ENCODE results near the gene FAAP20.

The FAAP20 gene, protein sequence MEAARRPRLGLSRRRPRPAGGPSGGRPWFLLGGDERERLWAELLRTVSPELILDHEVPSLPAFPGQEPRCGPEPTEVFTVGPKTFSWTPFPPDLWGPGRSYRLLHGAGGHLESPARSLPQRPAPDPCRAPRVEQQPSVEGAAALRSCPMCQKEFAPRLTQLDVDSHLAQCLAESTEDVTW

DNA sequence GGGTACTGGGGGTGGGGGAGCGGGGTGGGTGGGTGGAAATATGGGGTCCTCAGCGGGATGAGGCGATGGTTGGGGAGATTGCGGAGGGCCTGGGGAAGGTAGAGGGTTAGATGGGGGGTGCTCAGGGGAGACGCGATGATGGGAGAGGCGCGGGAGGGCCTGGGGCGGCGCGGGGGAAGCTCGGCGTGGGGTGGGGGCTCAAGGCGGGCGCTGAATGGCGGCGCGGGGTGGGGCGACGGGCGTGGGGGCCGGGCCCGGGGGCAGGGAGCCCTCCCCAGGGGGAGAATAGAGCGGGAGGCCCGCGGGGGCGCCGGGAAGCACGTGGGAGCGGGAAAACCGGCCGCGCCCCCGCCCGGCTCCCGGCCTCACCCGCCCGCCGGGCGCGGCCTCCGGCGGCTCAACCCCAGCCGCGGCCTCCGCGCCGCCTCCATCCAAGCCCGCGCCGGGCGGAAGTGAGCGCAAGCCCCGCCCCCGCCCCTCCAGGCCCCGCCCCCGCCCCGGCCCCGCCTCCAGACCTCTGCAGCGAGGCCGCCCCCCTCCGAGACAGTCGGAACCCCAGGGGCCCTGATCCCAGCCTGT lies at the start of gene FAAP20:
Gene FAAP20 (minus strand): TSS at position 454 of the 579 bp plus-strand sequence. CDS start 23 bp downstream, at position 431.
- peak; percentile 46 for DNase-seq (ENCODE audit: low spot score)

DNA sequence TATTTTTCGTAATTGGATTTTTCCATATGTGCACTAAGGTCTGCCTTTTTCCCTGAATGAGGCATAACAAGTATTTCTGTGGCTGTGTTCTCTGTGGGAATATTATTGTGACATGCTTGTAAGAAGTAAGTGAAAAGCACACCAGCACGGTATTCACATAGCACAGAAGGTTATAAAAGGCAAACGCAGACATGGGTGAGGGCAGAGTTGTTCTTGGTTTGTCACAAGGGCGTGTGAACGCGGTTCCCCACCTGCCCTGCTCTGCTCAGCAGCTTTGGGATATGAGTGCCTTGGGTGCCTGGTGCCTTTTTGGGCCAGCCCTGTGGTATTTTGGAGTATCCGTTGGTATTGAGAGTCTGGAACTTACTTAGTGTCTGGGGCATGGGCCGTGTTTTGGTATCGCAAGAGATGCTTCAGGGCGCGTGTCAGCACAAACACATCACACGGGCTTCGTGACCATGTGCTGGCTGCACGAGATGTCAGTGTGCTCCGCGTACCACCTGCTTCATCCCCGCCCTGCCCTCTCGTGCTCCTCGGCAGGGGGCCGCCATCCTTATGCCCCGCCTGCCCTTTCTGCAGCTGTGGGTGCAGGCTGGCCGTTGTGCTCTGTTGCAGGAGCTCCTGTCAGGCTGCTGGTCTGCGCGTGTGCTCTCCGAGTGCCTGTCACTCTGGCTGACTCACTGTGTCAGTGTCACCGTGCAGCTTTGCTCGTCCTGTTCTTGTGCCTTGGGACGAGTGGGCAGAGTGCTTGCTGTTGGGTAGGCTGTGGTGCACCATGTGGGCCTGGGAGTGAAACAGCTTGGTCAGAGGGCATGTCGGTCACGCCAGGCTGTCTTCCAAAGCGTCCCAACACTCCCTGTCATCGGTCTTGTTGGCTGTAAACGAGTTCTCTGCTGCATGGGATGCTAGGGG lies 48.5 kb upstream of the FAAP20 start:
- DNase-seq (ENCODE audit: low spot score), result no peak

DNA sequence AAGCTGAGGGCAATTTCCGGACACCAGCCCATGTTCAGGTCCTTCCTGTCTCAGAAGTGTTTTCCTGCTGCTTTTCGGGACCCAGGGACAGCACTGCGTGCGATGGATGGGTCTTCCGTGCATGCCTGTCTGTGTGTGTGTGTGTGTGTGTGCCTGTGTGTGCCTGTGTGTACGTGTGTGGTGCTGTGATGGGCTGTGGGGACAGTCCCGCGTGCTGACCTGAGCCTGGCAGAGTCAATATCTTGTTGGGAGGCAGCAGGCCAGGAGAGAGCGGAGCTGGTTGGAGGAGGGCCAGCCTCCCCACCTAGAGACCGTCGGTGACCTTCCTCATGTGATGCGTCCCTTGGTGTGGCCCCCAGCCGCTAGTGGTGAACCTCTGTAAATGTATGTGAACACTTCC lies 47.2 kb upstream of the FAAP20 start:
- no peak for DNase-seq (ENCODE audit: low spot score)

DNA sequence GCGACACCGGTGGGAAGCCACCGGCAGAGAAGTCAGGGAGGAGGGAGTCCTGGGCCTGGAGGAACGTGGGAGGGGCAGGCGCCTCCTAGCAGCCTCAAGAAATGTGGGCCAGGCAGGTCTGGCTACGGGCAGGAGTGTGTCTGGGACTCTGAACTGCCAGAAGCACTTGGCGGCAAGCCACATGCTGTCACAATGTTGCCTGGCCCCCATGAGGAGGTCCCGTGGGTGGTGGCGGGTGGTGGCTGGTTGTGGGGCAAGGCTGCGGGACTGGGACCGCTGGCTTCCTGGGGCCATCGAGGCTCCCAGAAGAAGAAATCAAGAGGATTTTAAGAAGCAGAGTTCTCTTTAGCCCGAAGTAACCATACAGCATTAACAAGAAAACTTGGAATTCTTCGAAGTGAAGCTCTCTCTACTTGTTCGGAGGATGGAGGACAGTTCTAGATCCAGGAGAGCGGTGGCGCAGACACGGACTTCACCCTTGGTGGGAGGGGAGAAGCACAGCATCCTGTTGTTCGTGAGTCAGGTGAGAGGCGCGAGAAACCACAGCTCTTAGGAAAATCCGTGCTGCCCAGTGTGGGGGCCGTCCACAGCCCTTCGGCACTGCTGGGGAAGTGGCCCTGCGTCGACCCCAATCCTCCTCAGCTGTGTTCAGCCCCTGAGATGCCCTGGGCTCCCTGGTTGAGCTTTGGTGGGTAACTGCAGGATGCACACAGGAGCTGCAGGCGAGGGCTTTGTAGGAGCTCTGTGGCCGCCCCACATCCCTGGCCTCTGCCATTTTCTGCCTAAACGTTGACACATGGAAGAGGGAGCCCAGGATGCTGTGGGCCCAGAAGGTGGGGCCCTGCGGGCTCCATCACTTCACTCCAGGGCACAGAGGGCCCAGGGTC lies 45.9 kb upstream of the FAAP20 start:
- DNase-seq (ENCODE audit: low spot score), result no peak

DNA sequence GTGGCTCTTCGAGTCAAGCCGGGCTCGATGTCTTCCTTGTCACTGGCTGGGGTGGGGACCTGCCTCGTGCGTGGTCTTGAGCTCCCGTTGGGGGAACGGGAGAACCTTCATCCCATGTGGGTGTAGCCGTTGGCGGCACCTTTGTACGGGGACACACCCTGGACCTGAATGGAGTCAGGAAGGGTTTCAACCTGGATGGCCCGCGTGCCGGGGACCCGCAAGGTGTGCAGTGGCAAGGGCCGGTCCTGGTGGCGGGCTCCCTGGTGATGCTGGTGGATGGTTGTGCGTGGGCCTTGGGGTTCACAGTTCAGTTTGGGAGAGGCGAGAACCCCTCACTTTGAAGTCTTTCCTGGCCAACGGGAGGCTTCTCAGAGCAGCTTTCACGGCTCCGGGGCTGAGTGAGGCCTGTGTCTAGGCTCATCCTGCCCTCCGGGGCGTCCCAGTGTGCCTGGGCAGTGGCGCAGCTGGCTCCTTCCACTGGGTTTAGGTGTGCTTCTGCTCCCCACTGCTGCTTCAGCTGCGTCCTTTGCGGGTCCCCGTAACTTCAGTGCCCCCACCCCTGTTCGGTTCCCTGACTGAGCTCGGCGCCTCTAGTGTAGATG lies 44.9 kb upstream of the FAAP20 start:
- DNase-seq (ENCODE audit: low spot score), result no peak

DNA sequence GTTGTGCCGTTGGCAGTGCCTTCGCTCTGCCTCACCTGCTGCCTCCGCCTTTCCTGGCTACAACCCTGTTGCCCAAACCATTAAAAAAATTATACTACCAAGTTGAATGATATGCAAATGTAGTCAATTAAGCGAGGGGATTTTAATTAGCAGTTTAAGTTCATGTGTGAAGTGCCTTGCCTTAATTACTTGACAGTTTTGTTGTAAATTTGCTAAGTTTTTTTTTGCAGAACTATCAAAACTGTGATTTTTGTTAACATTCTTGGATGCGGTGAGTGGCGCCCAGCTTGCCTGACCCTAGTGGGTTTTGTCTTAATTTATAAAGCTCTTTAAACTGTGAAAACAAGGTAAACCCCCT lies 44.4 kb upstream of the FAAP20 start:
- DNase-seq (ENCODE audit: low spot score), result no peak

DNA sequence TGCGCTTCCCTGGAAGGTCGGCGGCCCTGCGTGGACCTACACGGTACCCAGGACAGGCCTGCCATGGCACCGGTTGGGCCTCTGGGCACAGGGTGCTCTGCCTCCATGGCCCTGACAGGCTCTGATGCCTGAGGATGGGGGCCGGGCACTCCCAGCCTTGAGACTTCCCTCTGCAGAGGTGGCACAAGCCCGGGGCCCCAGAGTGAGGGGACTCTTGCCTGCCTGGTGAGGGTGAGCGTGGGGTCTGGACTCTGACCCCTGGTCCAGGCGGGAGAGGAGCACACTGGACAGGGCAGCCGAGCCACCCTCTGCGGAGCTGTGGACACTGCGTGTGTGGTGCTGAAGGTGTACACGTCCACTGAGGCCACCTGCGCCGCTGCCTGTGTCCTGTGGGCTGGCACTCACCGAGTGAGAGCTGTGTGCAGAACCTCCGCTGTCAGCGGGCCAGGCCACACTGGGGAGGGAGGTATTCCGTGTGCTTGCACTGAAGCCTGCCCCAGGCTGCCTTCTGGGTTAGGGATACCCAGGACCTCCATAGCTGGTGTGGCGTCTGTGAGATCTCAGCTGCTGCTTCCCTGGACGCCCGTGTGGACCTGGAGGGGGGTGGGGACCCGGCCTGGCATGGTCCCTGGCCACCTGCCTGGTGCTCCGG lies 43.9 kb upstream of the FAAP20 start:
- DNase-seq (ENCODE audit: low spot score), result no peak

DNA sequence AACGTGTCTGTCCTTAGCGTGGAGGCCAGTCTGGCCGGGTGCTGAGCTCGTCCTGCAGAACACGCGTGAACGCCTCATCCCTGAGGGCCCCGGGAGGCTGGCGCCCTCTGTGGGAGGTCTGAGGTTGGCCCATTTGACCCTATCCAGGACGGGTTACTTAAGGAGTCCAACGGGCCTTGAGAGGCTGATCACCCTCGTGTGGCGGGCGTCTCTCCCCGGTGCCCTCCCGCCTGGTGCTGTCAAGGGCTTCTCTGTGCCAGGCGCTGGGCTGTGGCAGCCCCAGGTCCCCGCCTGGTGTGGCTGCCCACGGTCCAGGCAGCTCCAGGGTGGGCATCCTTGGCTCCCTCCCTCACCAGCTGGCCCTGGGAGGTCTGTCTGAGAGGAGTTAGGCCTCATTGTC lies 43.2 kb upstream of the FAAP20 start:
- no peak for DNase-seq (ENCODE audit: low spot score)

DNA sequence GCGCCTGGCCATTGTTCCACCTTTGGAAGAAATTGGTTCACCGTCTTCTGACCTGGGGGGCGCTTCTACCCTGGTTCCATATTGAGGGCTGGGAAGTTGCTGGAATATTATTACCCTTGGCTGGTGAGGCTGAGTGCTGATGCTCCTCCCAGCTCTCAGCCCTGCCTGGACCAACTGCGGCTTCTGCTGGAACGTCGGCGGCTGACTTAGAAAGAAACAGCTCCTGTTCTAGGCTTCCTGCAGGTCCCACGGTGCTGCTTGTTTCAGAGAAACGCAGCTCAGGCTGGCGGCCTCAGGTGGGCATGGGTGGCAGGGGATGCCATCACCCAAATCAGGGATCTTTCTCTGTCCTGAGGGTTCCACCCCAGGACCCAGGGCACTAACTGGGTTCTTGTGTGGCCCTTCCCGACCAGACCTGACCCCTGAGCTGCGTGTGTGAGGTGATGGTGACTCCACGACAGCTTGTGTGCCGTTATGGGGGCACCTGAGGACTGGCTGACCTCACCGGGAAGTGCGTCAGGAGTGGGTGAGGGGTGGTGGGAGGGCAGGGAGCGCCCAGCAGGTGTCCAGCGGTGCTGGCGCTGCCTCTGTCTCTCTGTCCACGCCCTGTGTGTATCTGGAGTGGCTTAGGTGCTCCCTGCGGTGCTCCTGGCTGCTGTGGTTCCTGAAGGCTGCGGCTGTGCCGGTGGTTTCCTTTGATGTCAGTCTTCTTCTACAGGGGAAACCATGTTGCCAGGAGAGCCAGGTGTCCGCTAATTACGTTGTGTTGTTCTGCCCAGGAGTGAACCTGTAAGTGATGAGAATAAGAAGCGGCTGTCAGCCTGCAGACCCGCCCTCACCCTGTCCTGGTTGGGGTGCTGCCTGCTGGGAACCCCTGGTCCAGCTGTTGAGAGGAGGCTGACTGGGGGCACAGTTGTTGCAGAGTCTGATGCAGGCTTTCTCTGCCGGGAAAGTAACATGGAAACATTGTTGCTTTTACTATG lies 42.4 kb upstream of the FAAP20 start:
- no peak for DNase-seq (ENCODE audit: low spot score)

DNA sequence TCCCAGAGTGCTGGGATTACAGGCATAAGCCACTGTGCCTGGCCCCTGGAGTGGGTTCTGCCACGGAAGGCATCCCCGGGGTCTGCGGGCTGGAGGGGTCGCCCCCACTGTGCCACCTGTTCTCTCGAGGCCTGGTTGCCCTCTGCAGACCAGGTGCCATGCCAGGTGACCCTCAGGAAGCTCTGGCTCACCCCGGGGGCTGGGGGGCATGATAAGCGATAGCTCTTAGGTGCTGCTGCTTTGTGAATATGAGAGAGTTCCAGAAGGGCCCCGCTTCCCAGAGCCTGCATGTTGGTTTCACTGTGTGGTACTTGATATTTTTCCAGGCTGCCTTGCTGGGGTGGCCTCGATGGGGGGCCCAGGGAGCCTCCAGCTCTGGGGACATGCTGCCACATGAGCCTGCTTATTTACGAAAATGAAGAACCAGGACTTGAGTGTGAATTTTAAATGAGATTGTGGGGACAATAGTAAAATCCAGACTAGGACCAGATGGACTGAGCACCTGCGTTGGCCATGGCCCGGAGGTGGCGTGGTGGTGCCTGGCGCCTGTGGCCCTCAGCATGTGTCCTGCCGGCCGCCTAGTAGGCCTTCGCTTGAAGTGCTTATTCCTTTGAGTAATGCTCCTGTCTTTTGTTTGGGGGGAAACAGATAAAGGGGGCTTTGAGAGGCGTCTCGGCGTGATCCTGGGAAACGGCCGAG lies 40.9 kb upstream of the FAAP20 start:
- DNase-seq (ENCODE audit: low spot score), result no peak

DNA sequence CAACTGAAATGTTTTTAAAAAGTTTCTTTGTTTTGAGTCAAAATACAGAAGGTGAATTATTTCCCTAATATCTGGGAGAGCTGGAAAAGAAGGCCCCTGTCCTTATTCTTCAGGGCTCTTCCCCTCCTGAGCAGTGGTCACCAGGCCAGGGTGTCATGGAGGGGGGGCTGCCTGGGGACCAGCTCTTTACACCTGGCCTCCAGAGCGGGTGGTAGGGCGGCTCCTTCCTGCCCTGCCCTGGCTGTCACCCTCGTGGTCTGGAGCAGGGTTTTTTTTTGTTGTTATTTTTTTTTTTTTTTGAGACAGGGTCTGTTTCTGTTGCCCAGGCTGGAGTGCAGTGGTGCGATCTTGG lies 40.2 kb upstream of the FAAP20 start:
- DNase-seq (ENCODE audit: low spot score), result no peak

DNA sequence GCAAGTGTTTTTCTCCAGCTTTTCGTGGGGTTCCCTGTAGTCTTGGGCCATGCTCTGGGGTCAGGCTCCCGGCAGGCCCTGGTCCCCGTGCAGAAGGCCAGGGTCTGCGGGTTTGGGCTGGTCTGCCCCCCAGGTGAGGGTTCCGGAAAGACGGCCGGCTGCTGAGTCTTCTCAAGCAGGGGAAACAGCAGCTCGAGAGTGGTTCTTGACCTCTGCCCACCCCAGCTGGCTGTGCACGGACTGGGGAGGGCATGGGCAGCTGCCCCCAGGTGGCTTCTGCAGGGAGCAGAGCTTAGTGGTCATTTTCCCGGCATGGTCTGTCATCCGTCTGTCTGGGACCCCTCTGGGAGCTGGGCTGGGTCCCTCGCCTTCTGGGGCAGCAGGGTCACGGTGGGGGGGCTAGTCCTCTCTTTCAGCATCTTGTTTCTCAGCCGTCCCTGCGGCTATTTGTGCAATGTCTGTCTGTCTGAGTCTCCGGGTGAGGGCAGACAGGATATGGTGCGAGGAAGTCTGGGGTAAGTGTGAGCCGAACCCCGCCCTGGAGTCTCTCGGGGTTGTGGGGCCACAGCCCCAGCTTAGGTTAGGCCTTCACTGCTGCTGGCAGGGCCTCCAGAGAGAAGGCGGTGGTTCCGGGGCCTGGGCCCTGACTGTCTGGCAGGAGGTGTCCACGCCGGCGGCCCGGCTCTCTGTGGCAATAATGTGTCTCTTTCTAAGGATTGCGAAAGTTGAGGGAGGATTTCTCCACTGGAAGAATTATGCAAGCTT lies 39.6 kb upstream of the FAAP20 start:
- no peak for DNase-seq (ENCODE audit: low spot score)

DNA sequence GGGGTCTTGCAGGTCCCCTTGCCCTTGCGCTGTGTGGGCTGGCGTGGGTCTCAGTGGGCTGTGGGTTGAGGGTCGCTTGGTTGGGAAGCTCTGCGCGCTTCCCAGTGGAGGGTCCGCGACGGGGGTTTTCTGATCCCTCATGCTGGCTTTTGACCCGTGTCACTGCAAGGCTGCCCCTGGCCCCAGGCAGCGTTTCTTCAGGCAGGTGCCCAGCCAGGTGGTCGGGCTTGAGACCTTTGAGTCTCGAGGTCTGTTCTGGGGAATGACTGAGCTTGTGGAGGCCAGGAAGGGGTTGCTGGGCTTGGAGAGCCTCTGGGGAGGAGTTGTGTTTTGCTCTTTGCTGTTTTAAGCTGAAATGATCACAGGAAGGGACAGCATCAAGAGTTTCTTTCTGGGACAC lies 38.9 kb upstream of the FAAP20 start:
- DNase-seq (ENCODE audit: low spot score), result no peak

DNA sequence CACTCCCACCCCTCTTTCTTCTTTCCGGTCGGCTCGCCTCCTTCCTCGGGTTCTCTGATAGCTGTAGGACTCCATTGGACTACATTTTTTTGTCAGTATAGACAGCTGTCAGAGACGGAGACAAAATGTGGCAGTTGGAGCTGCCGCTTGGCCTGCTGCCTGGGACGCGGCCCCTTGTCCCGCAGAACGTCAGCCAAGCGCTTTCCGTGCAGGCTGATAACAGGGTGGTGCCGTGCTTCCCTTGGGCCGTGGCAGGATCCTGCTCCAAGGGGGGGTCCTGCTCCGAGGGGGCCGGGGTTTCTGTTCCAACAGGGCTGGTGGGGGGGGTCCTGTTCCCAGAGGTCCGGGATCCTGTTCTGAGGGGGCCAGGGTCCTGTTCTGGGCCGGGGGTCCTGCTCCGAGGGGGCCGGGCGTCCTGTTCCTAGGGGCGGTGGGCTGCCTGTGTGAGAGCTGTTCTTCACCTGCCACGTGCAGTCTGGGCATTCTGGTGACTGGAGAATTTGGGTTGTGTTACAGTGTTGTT lies 38.4 kb upstream of the FAAP20 start:
- no peak for DNase-seq (ENCODE audit: low spot score)

DNA sequence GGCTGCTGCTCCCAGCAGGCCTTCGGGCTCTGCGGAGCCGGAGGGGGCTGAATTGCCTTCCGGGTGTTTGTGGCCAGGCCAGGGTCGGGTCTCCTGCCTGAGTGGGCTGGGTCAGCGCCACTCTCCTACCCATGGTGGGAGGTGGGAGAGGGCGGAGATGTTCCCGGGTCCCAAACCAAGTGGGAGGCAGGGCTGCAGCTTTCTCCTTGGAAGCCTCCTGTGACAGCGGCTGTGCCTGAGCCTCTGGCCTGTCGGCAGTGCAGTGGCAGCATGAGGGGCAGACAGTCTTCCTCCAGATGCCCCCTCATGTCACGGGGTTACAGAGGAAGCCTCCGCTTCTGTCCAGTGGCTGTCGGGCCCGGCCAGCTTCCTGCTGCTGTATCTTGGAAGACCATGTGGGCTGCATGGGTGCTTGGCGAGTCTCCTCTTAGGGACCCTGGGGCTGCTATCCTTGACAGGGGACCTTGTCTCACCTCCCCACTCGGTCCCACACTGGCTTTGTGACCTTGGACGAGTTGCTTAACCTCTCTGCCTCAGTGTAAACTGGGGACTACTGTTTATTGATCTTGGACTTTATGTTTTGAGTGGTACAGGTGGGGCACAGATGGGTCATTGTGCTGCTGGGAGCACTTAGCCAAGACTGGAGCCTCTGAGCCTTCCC lies 37.8 kb upstream of the FAAP20 start:
- no peak for DNase-seq (ENCODE audit: low spot score)

DNA sequence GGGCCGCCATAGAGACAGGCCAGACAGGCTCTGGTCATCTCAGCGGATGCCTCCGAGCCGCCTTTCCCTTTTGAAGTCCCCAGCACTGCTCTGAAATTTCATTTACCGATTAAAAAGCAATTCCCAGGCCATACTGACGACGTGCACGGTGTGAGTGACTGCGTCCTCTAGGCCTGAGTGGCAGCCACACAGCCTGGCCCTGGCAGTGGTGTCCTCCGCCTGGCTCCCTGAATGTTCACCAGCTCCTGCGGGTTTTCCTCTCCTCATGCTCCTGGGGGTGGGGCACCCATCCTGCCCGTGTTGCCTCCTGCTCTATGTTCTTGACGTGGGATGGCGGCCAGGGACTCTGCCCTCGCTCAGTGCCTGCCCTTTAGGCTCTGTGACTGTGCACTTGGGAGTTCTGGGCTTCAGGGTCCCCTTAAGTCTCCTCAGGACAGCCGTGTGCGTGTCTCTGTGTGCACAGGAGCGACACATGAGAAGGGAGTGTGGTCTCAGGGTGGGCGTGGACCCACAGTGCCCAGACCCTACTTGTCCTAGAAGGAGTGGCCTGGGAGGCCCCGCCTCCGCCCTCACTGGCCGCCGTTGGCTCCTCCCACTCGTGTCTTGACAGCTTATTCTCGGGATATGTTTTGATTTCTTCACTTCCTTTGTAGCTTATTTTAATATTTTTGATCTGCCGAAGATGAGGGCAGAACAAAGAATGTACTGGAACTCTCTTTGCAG lies 37.1 kb upstream of the FAAP20 start:
- DNase-seq (ENCODE audit: low spot score), result peak; percentile 82

DNA sequence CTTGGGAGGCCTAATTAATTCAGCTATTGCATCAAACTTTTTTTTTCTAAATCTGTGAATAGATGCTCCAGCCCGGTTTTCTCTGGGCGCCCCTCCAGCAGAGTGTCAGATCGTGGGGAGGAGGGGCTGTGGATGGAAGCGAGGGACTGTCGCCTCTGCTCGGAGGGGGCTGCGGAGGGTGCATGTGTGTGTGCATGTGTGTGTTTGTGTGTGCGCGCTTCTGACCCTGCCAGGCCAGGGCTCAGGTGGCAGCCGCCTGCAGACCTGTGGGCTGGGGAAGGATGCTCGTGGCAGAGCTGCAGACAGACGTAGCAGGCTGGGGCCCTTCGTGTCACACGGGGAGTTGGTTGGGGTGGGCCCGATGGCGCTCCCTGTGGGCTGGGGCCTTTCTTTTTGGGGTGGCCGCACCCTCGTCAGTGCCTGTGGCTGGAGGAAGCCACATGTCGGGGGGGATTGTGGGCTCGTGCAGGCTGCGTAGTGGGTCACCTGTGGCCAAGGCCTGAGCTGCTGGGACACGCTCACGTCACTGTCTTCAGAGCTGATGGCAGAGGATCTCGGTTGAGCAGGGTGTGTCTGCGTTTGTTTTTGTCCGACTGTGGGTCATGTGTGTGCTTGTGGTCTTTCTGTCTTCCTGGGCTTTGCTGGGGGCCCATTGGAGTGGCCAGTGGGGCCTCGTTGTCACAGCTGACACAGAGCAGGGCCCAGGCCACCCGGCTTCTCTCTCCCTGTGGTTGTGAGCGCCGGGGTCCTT lies 36.4 kb upstream of the FAAP20 start:
- DNase-seq (ENCODE audit: low spot score), result no peak

Measured in COLO829 (cell line).